ENCODE results near the gene ATXN10.

Gene ATXN10

GRCh38 chr22:45818424-45819085, 146.9 kb downstream of the ATXN10 start:
- Histone ChIP-seq H3K27me3 (ENCODE audit: insufficient read depth, poor library complexity, severe bottlenecking) (no peaks in the 10 kb centered on the region), H3K27ac (replicated peaks) (no peak overlapping the region), H3K4me3 (replicated peaks; ENCODE audit: insufficient read depth, low read length) (no peak overlapping the region)
- TF ChIP-seq SPI1 (IDR thresholded peaks at IDR 0.05; ENCODE audit: borderline replicate concordance, low read depth) (no peak), GABPA (IDR thresholded peaks at IDR 0.05; ENCODE audit: low read depth) (no peak), REST (IDR thresholded peaks at IDR 0.05; ENCODE audit: insufficient replicate concordance, low read depth) (no peak), POLR2AphosphoS5 (IDR thresholded peaks at IDR 0.05; ENCODE audit: low read depth) (no peak), CTCF (IDR thresholded peaks at IDR 0.05; ENCODE audit: insufficient read depth, low read length) (no peak)
- no peak for DNase-seq (ENCODE audit: low read depth in 1 of 2, low spot score in 1 of 2)

- H3K27me3 ChIP-seq (ENCODE audit: insufficient read depth, poor library complexity, severe bottlenecking): no peaks in the 10 kb centered on the region
- no peak overlapping the region for H3K4me3 ChIP-seq (replicated peaks; ENCODE audit: insufficient read depth, low read length)
- no peak for TF ChIP-seq GABPA (IDR thresholded peaks at IDR 0.05; ENCODE audit: low read depth)
- TF ChIP-seq SPI1 (IDR thresholded peaks at IDR 0.05; ENCODE audit: borderline replicate concordance, low read depth): no peak
- TF ChIP-seq CTCF (IDR thresholded peaks at IDR 0.05; ENCODE audit: insufficient read depth, low read length): no peak
- no peak for TF ChIP-seq REST (IDR thresholded peaks at IDR 0.05; ENCODE audit: insufficient replicate concordance, low read depth)
- no peak for TF ChIP-seq POLR2AphosphoS5 (IDR thresholded peaks at IDR 0.05; ENCODE audit: low read depth)
- no peak for DNase-seq (ENCODE audit: low read depth in 1 of 2, low spot score in 1 of 2)
- H3K27ac ChIP-seq (replicated peaks): no peak overlapping the region
Measured at GRCh38 chr22:45819305-45819704, 147.7 kb downstream of the ATXN10 start.

GRCh38 chr22:45823336-45823735, 151.7 kb downstream of the ATXN10 start:
- H3K27ac ChIP-seq (replicated peaks): no peak overlapping the region
- no peak overlapping the region for H3K4me3 ChIP-seq (replicated peaks; ENCODE audit: insufficient read depth, low read length)
- DNase-seq (ENCODE audit: low read depth in 1 of 2, low spot score in 1 of 2): no peak
- H3K27me3 ChIP-seq (ENCODE audit: insufficient read depth, poor library complexity, severe bottlenecking): no peaks in the 10 kb centered on the region
- TF ChIP-seq POLR2AphosphoS5 (IDR thresholded peaks at IDR 0.05; ENCODE audit: low read depth) (no peak), CTCF (IDR thresholded peaks at IDR 0.05; ENCODE audit: insufficient read depth, low read length) (no peak)

- Histone ChIP-seq H3K27ac (replicated peaks) (no peak overlapping the region), H3K27me3 (ENCODE audit: insufficient read depth, poor library complexity, severe bottlenecking) (no peaks in the 10 kb centered on the region), H3K4me3 (replicated peaks; ENCODE audit: insufficient read depth, low read length) (no peak overlapping the region)
- no peak for TF ChIP-seq REST (IDR thresholded peaks at IDR 0.05; ENCODE audit: insufficient replicate concordance, low read depth)
- no peak for TF ChIP-seq POLR2AphosphoS5 (IDR thresholded peaks at IDR 0.05; ENCODE audit: low read depth)
- TF ChIP-seq CTCF (IDR thresholded peaks at IDR 0.05; ENCODE audit: insufficient read depth, low read length): no peak
- TF ChIP-seq GABPA (IDR thresholded peaks at IDR 0.05; ENCODE audit: low read depth): no peak
- TF ChIP-seq SPI1 (IDR thresholded peaks at IDR 0.05; ENCODE audit: borderline replicate concordance, low read depth): no peak
- DNase-seq (ENCODE audit: low read depth in 1 of 2, low spot score in 1 of 2): no peak
Measured at GRCh38 chr22:45826520-45826919, 154.9 kb downstream of the ATXN10 start.

Data from HL-60 (cell line).